DOHH2 (cell line): ENCODE data around the gene FBXO42.

Experiments
- CTCF ChIP-seq: fragments of 200-600 bp; sonication (generic); IDR thresholded peaks from one replicate; pipeline ENCODE4 v1.5.1; 2014; ENCODE audit warnings: antibody characterized with exemption, mild to moderate bottlenecking, low read depth, low read length; ENCODE audit not compliant: poor library complexity, severe bottlenecking
- EZH2phosphoT487 ChIP-seq: fragments of 200-600 bp; sonication (generic); IDR thresholded peaks from 2 replicates; pipeline ENCODE4 v1.6.1; 2017; ENCODE audit warnings: borderline replicate concordance, mild to moderate bottlenecking, antibody characterized with exemption, low read length, moderate library complexity, mixed read lengths

- no peak for TF ChIP-seq CTCF
- TF ChIP-seq EZH2phosphoT487, result no peak
Observed at GRCh38 chr1:16249596-16250241, 102.6 kb downstream of the FBXO42 start.
